Esophagus squamous epithelium (tissue), 5 donors: Measurements from ENCODE around the gene AARSD1. TPM values are rescaled to one million over a fixed set of nuclear protein-coding genes. Genes with fewer than 3 reads are reported as not detected.

Experiments
- DNase-seq: peaks from one replicate; lab custom pipeline; 2025; lab: John Stamatoyannopoulos, UW
- H3K27ac ChIP-seq, 4 donors: fragments of 200-600 bp; sonication (generic); one replicate each; pipeline ENCODE4 v1.5.1; 2016 to 2019; ENCODE audit warnings: mild to moderate bottlenecking in 1 of 4
- H3K27me3 ChIP-seq, 4 donors: fragments of 200-600 bp; sonication (generic); 1 replicate in 3 of 4; 2 replicates in 1 of 4; pipeline versions ENCODE4 v1.5.1 to v1.6.0; 2017 to 2021; ENCODE audit warnings: antibody characterized with exemption in 1 of 4
- H3K36me3 ChIP-seq, 3 donors: fragments of 200-600 bp; sonication (generic); one replicate each; pipeline ENCODE4 v1.5.1; 2016 to 2019
- H3K4me1 ChIP-seq, 3 donors: fragments of 200-600 bp; sonication (generic); one replicate each; pipeline ENCODE4 v1.5.1; 2017 to 2019
- H3K4me3 ChIP-seq, 4 donors: fragments of 200-600 bp; sonication (generic); 1 replicate in 3 of 4; 2 replicates in 1 of 4; pipeline ENCODE4 v1.5.1; 2016 to 2019; ENCODE audit warnings: mild to moderate bottlenecking in 2 of 4, moderate library complexity in 1 of 4
- H3K9me3 ChIP-seq, 3 donors: fragments of 200-600 bp; sonication (generic); one replicate each; pipeline ENCODE4 v1.5.1; 2016 to 2019
- POLR2A ChIP-seq, 4 donors: fragments of 450-650 bp; IDR thresholded peaks; one replicate each; pipeline ENCODE4 v1.6.1; 2017; ENCODE audit warnings: antibody characterized with exemption in 4 of 4, mild to moderate bottlenecking in 4 of 4, moderate library complexity in 3 of 4
- WGBS, 2 donors: methylation state at CpG; one replicate each; pipeline ENCODE4 v1.1.5; 2018; 5-methylcytosine and 5-hydroxymethylcytosine counted together
- intact Hi-C: fragments of 100-400 bp; cut with DNase I; formaldehyde crosslinking; loops from one replicate; pipeline ENCODE4 v1.15.0; 2022
- total RNA-seq, 4 donors: library from RNA; depleted of rRNA; stranded (reverse); fragments of >200 nt; gene quantifications; one replicate each; pipeline ENCODE4 v1.1.0, GENCODE V29; 2016
- TF ChIP-seq, protein P1 (sequence below), 6 experiments: fragments of 450-650 bp in 4 of 6; fragments of 200-600 bp in 2 of 6; sonication (generic) in 2 of 6; IDR thresholded peaks; one replicate each; pipeline ENCODE4 v1.5.1; 2016 to 2019; ENCODE audit warnings: antibody characterized with exemption in 6 of 6, mild to moderate bottlenecking in 4 of 6, moderate library complexity in 4 of 6
- donor health status: DM: yes; HTN: yes; CAD: no.

Gene AARSD1
- total RNA-seq, 4 donors from 2014 or later = 14.2 to 25.9 (median 22.6) TPM

DNA sequence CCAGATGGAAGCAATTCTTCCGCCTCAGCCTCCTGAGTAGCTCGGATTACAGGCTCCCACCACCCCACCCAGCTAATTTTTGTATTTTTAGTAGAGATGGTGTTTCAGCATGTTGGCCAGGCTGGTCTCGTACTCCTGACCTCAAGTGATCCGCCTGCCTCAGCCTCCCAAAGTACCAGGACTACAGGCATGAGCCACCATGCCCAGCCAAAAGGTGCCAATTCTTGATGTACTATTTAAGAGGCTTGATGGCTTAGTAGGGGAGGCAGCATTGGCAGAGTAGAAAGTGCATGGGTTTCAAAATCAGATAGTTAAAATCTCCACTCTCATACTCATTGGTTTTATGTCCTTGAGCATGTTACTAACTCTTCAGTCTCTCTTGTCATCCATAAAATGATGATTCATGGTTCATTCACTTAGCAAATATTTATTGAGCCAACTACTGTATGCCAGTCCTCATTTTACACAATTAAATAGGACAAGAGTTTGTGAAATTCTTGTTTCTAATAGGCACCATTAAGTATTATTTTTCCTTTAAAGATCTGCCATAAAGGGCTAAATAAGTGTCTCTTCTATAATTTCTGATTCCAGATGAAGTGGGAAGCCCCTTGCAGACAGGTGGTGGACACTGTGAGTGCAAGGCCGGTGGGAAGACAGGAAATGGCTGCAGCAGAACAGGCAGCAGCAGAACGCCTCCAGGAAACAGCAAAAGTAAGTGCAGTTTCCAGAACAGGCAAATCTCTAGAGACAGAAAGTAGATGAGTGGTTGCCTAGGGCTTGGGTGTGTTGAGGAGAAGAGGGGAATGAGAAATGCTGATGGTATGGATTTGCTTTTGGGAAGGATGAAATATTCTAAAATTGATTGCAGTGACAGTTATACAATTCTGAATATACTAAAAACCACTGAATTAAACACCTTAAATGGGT is 25.7 kb upstream of the AARSD1 start:
- Histone ChIP-seq H3K27me3 (no peaks in the 10 kb centered on the region), H3K9me3 (no peaks in the 10 kb centered on the region), H3K4me1 (peaks cover 0 to 2% (median 0%) of the 10 kb centered on the region in 3 donors), H3K27ac (no peak overlapping the region), H3K4me3 (no peak overlapping the region), H3K36me3 (peaks cover 30 to 97% (median 49%) of the 10 kb centered on the region in 3 donors)
- WGBS, 2 donors = 45 to 64% methylated on average over 4 to 6 of the region's 6 CpGs
- TF ChIP-seq, protein P1, sequence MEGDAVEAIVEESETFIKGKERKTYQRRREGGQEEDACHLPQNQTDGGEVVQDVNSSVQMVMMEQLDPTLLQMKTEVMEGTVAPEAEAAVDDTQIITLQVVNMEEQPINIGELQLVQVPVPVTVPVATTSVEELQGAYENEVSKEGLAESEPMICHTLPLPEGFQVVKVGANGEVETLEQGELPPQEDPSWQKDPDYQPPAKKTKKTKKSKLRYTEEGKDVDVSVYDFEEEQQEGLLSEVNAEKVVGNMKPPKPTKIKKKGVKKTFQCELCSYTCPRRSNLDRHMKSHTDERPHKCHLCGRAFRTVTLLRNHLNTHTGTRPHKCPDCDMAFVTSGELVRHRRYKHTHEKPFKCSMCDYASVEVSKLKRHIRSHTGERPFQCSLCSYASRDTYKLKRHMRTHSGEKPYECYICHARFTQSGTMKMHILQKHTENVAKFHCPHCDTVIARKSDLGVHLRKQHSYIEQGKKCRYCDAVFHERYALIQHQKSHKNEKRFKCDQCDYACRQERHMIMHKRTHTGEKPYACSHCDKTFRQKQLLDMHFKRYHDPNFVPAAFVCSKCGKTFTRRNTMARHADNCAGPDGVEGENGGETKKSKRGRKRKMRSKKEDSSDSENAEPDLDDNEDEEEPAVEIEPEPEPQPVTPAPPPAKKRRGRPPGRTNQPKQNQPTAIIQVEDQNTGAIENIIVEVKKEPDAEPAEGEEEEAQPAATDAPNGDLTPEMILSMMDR (IDR thresholded peaks at IDR 0.05) = no peak
- no peak for TF ChIP-seq POLR2A (IDR thresholded peaks at IDR 0.05)
- no peak for DNase-seq
- intact Hi-C loops = no loop called here

DNA sequence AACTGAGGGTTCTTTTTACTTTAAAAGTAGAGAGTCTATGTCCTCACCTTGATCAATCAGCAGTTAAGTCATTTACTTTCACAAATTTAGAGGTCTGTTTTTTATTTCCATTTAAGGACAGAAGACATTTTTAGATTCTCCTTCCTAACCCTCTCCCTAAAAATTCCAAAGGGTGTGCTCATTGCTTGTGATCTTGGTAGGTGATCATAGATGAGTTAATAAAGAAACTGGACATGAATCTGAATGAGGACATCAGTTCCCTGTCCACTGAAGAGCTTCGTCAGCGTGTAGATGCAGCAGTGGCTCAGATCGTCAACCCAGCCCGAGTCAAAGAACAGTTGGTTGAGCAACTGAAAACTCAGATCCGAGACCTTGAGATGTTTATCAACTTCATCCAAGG is 24.9 kb upstream of the AARSD1 start:
- intact Hi-C loops = no loop called here
- H3K4me3 ChIP-seq = no peak overlapping the region
- H3K4me1 ChIP-seq = peaks cover 0 to 9% (median 0%) of the 10 kb centered on the region in 3 donors
- no peak for TF ChIP-seq POLR2A (IDR thresholded peaks at IDR 0.05)
- TF ChIP-seq, protein P1 (IDR thresholded peaks at IDR 0.05) = no peak
- H3K27me3 ChIP-seq = no peaks in the 10 kb centered on the region
- peaks cover 30 to 95% (median 51%) of the 10 kb centered on the region in 3 donors for H3K36me3 ChIP-seq
- WGBS, 2 donors = 89 to 91% methylated on average over 5 of the region's 5 CpGs
- no peak overlapping the region for H3K27ac ChIP-seq
- H3K9me3 ChIP-seq = no peaks in the 10 kb centered on the region
- no peak for DNase-seq

DNA sequence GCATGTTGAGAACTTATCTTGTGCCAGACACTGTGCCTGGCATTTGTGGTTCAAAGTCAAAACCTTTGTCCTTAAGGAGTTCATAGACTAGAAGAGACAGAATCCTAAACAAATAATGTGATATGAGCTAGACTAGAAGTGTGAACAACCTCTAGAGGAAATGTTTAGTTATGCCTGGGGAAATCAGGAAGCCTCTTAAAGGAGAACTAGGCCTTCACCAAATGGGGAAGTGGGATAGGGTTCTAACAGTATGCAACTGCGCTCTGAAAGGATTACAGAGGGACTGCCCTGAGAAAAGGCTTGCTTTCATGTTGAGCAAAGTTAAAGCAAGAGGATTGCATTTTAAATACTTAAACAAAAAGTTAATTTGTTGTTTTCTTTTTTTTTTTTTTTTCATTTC is 21.0 kb upstream of the AARSD1 start:
- Histone ChIP-seq H3K9me3 (no peaks in the 10 kb centered on the region), H3K27ac (peak overlapping the region in 1 of 4 donors; percentile 31), H3K27me3 (no peaks in the 10 kb centered on the region), H3K4me3 (no peak overlapping the region), H3K36me3 (peaks cover 13 to 56% (median 27%) of the 10 kb centered on the region in 3 donors), H3K4me1 (peaks cover 6 to 36% (median 11%) of the 10 kb centered on the region in 3 donors)
- DNase-seq = no peak
- no peak for TF ChIP-seq POLR2A (IDR thresholded peaks at IDR 0.05)
- TF ChIP-seq, protein P1 (IDR thresholded peaks at IDR 0.05) = no peak
- 0 to 64% methylated on average over 1 of the region's 1 CpG for WGBS, 2 donors
- intact Hi-C loops = no loop called here

DNA sequence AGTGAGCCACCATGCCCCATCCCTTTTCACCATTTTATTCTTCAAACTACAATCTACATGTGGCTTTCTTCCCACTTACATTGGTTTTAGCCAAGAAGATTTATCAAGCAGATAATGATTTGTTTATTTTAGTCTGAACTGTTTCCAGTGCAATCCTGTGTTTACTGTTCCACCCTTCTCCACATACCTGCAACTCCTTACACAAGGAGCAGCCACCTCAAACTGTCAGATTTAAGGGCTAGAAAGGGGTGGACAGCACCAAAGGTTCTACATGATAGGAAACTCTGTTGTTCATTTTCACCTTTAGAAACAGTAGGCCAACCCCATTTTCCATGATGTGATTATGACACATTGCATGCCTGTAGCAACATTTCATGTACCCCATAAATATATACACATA is 18.0 kb upstream of the AARSD1 start:
- H3K9me3 ChIP-seq = no peaks in the 10 kb centered on the region
- H3K27me3 ChIP-seq = no peaks in the 10 kb centered on the region
- TF ChIP-seq, protein P1 (IDR thresholded peaks at IDR 0.05) = no peak
- no peak for TF ChIP-seq POLR2A (IDR thresholded peaks at IDR 0.05)
- peaks cover 9 to 49% (median 19%) of the 10 kb centered on the region in 3 donors for H3K4me1 ChIP-seq
- no peak for DNase-seq
- H3K4me3 ChIP-seq = no peak overlapping the region
- intact Hi-C loops = no loop called here
- H3K27ac ChIP-seq = no peak overlapping the region
- H3K36me3 ChIP-seq = peaks cover 0 to 26% (median 6%) of the 10 kb centered on the region in 3 donors

DNA sequence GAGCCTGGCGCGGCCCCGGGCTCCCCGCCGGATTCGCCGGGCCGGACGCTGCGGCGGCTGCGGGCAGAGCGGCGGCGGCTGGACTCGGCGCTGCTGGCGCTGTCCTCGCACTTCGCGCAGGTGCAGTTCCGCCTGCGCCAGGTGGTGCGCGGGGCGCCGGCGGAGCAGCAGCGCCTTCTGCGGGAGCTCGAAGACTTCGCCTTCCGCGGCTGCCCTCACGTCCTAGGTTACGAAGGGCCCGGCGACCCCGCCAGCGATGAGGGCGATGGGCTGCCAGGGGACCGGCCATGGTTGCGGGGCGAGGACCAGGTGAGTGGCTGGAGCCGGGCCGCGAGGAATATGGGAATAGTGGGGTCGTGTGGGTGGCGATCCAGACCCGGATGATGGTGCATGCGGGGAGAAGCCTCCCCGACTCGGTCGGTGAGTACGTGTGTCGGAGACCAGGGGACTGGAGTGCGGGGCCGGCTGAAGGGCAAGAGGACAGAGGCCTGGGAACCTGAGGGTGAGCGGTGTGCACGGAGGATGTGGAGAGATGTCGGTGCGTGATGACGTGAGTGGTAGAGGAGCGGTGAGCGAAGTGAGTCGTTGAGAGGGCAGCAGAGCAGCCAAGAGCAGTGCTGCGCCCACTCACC is 16.6 kb upstream of the AARSD1 start:
- Histone ChIP-seq H3K9me3 (no peaks in the 10 kb centered on the region), H3K27me3 (no peaks in the 10 kb centered on the region), H3K4me1 (peaks cover 9 to 49% (median 19%) of the 10 kb centered on the region in 3 donors), H3K36me3 (peaks cover 0 to 12% (median 4%) of the 10 kb centered on the region in 3 donors), H3K27ac (peak overlapping the region; percentile 82 to 95 (median 87)), H3K4me3 (peak overlapping the region; percentile 70 to 97 (median 88))
- 0 to 2% methylated on average over 15 to 22 of the region's 67 CpGs for WGBS, 2 donors
- intact Hi-C loops = no loop called here
- TF ChIP-seq, protein P1 (IDR thresholded peaks at IDR 0.05) = peak in 3 of 6 experiments; percentile 12 to 46 (median 19)
- TF ChIP-seq POLR2A (IDR thresholded peaks at IDR 0.05) = no peak
- DNase-seq = no peak
